ENCODE results near the gene ACTN1.

The ACTN1 gene

DNA sequence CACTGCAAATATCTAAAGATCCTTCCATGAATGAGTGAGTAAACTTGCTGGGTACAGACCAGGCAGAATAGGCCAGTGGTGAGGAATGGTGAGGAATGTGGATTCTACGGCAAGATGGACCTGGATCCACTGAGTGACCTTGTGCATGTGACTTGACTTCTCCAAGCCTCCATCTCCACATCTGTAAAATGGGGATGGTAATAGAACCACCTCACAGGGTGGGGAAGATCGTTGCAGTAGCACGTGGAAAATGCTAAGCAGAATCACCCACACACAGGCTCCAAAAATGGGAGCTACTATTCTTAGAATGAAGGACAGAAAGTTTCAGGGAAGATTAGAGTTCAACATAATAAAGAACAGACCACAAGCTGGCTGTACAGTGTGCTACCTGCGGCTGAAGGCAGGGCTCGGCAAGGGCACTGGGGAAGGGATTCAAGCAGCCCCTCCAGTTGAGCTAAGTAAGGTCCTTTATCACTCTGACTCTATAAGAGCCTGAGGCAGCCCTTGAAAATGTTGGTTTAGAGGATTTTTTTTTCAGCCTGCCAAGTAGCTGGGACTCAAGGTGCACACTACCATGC, 47.5 kb downstream of the ACTN1 start:
- no peak for DNase-seq

DNA sequence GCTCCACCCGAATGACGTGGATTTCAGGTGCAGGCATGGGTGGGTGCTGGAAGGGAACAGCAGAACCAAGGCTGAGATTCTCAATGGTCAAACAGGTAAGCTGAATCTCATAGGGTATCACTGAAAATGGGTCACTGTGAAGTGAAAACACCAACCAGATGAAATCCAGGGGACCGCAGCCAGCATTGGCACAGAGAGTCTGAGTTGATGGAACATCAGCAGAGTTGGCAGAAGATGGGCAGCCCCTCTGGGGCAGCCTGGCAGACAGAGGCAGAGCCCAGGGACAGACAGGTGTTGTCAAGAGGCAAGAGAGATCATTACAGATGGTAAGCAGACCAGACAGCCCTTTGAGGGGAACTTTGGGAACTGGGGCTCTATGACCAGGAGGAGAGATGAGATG, 48.0 kb downstream of the ACTN1 start:
- no peak for DNase-seq

DNA sequence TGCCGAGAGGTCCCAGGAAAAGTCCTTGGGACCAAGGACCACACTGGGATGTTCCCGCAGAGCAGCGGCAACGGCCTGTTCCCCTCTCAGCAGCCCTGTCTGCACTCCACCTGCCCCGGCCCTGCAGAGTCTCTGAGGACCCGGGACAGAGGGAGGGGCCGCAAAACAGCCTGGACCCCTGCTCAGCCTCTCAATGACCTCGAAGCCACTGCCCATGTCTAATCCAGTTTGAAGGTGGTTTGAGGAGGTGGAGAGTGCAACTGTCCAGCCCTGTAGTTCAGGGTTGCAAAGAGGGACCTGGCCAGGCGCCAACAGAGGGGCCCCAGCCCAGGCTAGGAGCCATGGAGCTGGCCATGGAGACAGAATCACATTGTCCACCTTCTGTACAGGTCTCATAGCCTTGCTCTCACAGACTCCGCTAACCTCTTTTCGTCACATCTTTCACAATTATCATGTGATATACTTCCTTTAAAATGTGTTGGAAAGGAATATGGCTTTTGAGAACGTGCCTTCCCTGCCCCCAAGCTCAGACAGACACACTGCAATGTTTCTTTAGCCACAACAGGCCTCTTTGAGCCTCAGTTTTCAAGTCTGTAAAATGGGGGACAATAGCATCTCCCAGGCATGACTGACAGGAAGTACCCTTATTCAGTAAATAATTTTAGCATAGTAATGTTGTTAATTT, 49.3 kb downstream of the ACTN1 start:
- DNase-seq = no peak

DNA sequence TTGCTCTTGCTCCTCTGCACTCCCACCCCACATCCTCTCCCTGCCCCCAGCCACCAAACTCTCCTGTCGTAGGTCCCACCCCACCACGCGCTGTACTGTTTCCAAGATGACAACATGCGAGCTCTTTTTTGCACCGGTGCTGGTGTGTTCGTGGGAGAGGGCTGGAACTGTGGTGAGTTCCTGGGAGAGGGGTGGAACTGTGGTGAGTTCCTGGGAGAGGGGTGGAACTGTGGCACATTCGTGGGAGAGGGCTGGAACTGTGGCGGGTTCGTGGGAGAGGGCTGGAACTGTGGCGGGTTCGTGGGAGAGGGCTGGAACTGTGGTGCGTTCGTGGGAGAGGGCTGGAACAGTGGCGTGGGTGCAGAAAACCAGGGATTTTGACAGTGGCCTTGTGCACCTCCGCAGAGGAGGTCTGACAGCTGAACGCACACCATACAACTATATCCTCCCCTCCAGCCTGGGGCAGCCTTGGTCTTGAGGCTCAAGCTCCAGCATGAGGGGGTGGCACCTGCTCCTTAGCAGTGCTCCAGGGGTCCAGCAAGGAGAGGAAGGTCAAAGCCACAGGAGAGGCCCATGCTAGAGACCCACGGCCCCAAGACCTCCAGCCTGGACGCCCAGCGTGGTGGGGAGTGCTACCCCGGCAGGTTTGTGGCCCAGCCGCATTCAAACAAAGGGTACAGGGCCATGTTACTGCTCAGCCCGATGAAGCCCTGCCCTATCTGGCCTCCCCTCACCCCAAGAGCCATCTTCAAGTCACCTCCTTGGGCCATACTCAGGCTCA, 50.1 kb downstream of the ACTN1 start:
- DNase-seq = no peak

DNA sequence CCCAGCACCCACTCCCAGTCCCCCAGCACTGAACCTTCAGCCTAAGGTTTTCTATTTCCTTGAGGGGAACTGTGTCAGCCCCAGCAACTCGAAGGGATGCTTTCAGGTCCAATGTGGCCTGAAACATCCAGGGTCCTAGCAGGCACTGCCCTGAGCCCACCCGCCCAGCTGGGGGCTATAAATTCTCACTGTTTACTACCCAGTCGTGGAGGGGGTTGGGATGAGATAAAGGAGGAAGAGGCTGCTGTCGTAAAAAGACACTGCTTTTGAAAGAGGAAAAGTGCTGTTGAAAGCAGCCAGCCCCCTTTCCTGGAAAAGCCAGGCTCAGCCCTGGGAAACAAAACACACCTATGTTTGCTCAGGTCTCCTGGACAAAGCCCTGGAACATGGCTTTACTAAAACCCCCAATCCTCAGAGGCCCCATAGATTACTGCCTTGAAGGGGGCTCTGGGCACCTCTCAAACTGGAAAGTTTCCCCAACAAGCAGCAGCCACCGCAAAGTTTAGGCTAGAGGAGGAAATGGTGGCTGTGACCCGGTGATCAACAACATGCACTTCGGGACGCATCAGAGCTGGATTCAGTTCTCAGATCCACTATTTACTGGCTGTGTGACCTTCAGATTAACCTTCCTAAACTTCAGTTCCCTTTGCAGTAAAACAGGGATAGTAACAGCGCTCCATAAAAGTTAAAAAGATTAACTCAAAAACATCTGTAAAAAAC, 51.0 kb downstream of the ACTN1 start:
- no peak for DNase-seq

DNA sequence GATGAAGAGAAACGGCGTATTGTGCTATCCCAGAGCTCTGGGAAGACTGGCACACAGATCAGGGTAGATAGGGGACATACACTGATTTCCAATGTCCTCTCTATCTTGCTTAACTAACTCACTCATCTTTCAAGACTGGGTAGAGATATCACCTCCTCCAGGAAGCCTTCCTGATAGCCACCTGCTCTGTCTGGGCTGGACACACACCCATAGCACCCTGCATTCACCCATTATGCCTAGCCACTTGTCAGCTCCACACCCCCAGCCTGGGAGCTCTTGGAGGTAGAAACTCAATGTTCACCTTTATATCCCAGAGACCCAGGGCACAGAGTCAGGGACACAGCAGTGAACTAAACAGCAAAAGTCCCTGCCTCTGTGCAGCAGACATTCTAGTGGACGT, 52.0 kb downstream of the ACTN1 start:
- no peak for DNase-seq

DNA sequence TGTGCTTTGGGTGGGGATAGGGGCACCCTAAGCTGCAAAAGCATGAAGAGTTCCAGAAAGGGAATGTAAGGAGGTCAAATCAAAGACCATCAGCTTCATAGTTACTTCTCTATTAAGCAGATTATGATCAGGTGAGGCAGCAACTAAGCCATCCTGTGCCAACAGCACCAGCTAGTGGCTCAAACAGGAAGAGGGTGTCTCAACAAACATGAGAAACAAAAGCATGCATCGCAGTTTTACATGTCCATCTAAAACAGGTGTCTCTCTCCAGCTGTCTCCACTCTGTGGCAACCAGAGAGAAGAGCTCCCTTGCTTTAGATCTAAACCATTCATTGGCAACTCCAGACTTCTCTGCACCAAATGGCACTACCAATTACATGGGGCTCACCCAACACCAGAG, 52.9 kb downstream of the ACTN1 start:
- no peak for DNase-seq

DNA sequence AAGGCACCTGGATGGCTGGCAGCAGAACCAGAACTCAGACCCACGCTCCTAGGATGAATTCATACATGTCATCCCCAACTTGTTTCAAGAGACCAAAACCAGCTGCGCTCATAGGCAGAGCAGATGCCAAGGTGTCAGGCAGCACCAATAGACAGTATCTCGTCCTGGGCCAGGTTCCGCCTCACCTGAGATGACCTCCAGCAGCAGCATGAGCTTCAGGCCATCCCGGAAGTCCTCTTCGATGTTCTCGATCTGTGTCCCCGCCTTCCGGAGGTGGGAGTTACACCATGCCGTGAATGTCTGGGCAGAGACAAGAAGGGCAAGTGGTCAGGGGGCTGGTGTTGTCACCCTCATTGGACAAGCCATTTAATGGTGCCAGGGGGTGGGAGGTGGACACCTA, 53.7 kb downstream of the ACTN1 start:
- DNase-seq = no peak

DNA sequence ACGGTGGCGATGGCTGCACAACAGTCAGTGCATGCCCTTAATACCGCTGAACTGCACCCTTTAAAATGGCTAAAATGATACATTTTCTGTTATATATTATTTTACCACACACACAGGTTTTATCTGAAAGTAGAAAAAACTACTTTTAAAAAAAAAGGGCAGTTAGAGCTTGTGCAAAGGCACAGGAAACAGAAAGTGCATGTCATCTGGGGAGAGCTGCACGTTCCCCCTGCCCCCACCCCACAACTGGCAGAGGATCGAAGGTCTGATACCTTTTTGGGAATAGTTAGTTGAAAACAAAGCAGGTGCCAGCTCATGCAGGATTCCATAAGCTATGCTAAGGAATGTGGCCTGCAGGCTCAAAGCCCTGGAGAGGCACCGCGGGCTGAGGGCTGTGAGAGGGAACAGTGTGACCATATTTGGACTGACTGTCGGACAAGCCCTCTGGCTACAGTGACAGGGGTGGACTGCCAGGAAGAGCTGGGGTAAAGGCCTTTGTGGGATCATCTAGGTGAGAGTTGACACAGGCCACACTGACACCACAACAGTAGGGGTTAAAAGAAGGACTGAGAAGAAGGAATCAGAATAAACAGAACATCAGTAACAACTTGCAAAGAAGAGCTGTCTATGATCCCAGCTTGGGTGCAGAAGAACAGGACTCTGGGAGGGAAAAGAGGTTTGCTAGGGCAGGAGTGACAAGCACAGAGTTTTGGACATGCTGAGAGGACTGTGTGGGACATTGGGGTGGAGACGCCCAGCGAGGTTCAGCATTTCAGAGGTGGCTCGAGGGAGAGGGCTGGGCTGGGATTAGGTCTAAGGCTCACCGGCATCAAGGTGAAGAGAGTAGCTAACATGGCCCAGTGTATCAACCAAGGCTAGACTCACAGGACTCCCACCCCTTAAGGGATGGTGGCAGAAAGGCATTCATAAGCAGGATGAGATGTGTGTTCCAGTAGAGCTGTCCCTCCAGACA, 54.6 kb downstream of the ACTN1 start:
- no peak for DNase-seq

DNA sequence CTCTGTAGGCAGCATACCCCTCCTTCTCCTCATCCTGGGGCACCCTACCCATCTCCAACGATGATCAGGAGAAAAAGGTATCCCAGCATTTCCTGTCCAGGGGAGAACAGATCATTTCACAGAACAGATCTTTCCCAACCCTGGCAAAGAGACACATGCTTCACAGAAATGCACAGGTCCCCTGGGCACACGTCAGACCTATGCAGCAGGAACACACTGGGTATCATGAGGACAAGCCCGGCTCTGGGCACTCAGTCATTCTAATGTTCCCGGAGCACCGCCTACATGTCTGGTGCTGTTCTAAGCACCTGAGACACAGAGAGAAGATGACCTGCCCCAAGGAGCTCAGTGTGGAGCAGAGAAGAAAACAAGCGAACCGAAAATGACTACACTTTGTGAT, 56.2 kb downstream of the ACTN1 start:
- no peak for DNase-seq

DNA sequence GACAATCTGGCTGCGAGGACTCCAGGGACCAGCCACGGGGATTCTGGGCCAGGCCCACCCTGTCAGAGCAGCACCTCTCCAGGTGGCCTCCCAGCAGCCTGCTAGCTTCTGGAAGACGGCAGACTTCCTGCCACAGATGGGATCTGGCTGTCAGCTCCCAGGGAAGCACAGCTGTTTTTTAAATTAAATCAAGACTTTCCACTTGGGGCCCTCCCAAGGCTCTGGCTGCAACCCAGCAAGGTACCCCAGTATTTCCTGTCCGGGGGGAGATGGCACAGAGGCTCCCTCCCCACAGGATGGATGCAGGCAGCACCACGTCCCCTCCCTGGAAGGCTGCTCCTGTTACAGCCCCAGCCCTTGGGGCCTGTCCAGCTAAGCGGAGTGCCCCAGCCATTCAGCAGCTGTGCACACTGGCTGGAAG, 56.9 kb downstream of the ACTN1 start:
- DNase-seq = no peak

DNA sequence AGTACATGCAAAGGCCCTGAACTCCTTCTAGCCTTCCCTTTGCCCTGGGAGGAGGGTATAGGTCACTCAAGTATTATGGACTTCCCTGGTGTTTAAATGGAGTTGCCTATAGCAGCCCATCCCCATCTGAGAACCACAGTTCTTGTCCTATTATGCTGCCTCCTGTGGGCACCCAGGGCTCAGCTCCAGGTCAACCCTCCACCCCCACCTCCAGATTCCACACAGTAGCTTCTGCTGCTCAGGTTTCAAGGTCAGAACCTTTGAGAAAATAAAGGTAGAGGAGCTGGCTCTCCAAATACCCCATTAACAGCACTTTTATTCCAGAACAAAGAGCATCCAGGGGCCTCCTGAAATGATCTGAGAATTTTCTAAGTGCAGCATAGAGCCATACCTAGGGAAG, 57.4 kb downstream of the ACTN1 start:
- no peak for DNase-seq

DNA sequence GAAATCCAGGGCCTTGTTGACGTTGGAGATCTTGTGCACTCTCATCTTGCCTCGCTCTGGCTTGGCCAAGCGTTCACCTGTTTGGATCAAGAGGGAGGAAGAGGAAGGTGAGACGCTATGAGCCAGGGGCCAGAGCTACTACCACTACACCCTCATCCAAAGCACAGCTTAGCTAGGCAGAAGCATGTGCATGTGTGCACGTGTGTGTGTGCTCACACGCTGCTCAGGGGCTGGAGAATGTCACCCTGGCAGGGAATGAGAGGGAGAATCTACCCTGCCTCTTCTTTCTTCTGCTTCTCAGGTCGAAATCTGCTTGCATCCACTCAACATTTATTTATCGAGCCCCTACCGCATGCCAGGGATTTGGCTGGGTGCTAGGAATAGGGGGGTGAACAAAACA, 58.1 kb downstream of the ACTN1 start:
- no peak for DNase-seq

DNA sequence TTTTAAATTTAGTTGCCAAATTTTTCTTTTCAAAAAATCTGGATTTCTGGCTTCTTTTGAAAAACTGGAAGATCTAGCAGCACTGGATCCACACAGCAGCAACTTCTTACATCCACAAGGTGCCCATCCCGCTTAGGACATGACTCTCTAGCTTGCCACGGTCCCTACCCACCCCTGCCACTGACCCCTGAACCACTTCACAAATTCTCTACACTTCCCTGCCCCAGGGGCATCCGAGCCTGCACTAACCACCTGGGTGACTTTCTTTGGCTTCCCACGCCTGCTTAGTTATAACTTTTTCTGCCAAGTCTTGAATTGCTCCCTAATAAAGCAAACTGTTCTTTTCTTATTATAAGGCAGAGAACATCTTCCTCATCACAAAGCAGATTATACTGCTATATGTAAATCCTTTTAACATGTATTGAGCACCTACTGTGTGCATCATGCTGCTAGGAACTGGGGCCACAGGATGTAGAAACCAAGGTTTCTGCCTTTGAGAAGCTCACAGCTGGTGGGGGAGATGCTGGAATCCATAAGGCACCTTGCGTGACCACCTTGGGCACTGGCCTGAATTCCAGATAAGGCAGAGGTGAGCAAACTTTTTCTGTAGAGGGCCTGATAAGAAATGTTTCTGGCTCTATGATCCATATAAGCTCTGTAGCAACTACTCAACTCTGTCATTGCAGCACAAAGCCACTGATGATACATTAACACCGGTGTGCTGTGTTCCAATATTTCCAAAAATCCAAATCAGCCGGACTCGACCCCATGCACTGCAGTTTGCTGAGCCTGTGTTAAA, 59.8 kb downstream of the ACTN1 start:
- no peak for DNase-seq

DNA sequence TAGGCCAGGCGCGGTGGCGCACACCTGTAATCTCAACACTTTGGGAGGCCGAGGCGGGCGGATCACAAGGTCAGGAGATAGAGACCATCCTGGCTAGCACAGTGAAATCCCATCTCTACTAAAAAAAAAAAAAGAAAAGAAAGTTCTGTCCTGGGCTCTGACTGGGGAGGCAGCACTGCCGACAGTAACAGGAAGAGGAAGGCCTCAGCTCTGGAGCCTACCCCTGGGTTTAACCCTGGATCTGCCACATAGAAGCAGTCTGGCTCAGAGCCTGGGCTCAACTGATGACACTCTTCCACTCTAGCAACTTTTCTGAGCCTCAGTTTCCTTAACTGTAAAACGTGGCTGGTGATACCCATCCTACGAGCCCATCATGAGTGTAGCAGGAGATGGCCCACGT, 60.5 kb downstream of the ACTN1 start:
- DNase-seq = no peak

DNA sequence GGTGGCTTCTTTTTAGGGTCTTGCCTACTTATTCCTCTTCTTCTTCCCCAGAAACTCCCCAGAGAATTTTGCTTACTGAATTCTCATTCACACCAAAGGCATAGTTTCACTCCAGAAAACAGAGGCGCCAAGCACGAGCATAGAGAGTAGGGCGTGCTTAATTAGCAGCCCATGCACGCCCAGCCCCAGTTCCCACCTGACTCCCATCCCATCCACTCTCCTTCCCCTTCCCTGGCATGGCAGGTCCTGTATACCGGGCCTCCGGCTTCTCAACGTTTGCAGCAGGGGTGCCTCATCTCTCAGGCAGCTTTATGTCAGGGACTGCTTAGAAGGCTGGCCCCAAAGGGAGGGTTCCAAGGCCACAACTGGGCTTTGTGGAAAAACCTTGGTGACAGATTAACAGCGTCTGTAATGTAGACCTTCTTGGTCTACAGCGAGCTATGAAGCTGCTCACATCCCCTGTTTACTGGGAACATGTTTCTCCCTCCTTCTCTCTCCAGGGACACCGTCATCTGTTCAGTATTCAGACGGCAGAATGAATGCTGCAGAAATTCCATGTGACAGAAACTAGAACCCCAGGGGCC, 62.7 kb downstream of the ACTN1 start:
- no peak for DNase-seq

DNA sequence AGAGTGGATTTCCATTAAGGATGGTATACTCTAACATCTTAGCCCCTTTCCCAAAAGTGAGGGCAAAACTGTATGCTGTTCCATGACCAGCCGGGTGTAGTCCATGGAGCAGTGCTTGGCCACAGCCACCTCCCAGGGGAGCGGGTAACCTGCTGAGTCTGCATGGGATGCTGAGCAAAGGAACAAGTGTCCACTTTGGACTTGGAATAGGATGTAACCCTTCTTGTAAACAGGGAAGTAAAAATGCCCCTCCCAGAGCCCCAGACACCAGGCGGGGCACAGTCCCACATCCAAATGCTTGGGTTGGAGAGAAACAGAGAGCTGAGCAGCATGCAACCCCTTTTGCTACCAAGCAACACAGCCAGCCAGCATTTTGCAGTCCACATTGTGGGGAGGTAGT, 65.6 kb downstream of the ACTN1 start:
- no peak for DNase-seq

DNA sequence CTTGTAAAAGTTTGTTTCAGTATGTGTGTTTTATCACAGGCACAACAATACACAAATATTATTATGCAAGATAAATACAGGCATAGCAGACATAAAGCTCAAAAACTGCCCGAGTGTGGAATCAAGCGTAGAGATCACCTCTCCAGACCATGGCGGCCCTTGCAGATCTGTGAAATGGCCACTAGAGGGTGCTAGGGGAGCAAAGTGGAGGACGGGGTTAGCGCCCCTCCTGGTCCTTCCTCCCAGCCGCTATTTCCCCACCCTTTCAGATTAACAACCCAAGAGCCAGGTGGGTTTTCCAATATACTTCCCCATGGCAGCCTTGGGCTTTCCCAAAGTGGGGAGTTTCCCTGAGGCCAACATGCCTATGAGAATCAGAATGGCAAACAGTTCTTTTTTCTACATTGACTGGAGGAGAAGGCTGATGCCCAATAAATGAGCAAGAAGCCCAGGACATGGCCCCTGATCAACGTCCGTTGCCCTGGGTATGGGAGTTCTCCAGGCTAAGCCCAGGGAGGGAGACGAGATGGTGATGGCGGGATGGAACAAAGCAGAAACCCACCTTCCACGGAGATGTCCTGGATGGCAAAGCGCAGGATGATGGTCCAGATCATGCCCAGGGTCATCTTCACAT, 67.4 kb downstream of the ACTN1 start:
- peak; percentile 55 to 76 for DNase-seq

DNA sequence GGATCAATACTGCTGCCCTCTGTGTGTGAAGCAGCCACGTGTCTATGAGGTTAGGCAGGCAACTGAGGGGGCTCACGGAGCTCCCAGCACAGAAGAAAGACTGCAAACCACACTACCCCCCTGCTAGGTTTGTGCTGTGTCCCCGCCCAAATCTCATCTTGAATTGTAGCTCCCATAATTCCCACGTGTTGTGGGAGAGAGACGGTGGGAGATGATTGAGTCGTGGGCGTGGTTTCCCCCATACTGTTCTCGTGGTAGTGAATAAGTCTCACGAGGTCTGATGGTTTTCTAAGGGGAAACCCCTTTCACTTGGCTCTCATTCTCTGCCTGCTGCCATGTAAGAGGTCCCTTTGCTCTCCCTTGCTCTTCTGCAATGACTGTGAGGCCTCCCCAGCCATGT, 68.6 kb downstream of the ACTN1 start:
- DNase-seq = no peak

DNA sequence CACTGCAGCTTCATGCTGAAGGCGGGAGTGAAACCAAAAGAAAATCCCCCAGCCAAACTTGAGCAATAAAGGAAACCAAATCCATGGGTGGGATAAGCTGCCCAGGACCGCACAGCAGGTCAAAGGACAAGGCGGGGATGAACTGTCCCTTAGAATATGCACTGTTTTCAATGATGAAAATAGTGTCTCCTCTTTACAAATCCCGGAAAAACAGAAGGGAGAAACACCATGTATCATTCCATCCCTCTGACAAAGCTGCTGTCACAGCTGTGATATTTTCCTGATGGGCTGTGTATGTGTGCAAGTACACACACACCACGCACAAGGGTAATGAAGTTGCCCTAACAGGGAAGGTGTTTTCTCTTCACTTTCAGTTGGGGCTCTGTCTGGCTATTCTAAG, 70.3 kb downstream of the ACTN1 start:
- DNase-seq = no peak

DNA sequence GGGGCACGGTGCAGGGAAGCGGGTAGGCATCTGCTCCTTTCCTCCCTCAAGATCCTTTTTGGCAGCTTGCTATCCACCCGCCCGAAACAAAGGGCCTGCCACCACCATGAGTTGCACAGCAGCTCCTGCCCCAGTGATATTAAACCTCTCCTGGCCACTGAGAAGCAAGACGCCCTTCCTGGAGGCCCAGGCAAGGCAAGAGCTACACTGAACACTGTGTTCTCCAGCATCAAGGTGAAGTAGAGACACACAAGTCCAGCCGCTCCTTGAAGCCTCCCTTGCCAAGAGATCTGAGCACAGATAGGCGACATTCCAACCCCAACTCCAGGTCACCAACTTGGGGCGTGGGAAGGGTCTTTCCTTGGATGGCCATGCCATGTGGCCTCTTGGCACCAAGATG, 70.9 kb downstream of the ACTN1 start:
- DNase-seq = no peak

All from NCI-H2081 (cell line).